GM19455 (cell line): ENCODE measurements around the gene RARG.

Experiments used
- ATAC-seq: cut with Tn5 transposase; IDR thresholded peaks from one replicate; pipeline ENCODE4 v1.9.1; 2021; ENCODE audit not compliant: unreplicated experiment

RARG gene

DNA sequence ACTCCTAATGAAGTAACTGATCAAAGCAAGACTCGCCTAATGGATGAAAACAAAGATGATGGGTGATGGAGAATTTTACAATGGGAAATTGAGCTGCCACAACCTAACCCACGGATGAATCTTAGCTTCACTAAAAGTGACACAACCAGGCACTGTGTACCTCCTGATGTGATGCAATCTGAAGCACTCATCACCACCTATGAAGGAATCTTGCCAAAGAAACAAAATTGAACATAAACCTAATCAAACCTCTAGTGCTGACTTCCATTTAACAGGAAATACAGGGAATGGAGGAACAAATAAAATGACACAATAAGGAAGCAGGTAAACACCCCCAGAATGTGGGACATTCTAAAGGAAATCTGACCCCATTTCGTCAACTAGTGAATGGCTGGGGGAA lies 13.3 kb upstream of the RARG start:
- ATAC-seq = no peak

DNA sequence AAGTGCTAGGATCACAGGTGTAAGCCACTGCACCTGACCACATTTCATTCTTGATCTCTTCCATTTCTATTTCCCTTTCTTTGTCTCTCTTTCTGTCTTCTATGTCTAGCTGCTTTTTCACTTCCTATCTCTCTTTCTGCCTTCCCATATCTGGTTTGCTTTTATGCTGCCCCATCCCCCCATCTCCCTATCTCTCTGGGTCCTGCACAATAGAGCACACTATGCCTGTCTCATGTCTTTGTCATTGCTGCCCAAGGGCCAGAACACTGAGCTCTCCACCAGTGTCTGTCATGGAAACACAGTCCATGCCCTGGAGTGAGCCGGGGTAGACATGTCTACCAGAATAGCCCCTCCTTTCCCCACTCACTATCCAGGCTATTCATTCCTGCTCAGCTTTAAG lies 12.3 kb upstream of the RARG start:
- no peak for ATAC-seq

DNA sequence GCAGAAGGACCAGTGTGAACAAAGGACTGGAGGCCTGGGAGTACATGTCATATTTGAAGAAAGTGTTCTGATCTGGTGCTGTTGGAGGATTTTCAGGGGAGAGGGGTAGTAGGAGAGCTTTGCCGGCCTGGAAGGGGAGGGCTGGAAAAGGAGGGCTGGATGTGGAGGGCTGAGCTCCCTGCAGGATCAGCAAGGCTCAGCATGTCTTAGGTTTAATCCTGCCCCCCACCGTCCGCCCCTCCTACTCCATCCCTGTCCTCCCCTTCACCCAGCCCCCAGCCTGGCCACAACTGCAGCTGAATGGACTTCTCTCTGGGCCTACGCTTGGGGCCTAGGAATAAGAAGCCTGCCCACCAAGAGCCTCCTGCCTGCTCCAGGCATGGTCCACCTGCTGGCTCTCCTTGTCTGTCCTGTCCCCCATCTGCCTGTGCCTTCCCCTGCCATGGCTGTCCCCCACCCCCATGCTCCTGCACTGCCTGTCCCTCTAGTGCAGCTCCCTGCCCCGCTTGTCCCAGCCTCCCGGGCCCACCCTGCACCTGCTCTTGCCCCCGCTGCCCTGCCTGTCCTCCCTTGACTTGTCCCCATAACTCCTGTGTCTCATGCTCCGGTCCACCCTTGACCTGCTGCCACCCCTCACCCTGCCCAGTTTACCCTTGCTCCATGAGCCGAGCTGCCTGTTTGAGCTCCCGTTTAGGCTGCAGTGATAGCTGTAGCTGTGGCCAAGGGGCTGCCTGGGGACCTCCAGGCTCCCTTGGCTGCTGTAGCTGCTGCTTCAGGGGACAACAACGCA lies 9.8 kb upstream of the RARG start:
- no peak for ATAC-seq

DNA sequence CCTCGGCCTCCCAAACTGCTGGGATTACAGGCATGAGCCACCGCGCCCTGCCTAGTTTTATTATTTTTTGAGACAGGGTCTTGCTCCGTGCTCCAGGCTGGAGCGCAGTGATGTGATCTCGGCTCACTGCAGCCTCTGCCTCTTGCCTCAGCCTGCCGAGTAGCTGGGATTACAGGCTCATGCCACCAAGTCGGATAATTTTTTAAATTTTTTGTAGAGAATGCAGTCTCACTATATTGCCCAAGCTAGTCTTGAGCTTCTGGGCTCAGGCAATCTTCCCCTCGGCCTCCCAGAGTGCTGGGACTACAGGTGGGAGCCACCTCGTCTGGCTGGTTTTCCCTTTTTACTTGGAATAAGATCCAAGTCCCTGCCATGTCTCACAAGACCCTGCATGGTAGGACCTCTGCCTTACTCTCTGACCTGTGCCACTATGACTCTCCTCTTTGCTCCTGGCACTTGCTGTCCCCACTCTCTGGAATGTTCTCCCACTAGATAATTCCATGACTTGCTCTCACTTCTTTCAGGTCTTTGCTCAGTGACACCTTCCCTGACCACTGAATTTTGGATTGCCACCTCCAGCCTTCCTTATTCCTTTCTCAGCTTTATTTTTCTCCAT lies 7.7 kb upstream of the RARG start:
- no peak for ATAC-seq

DNA sequence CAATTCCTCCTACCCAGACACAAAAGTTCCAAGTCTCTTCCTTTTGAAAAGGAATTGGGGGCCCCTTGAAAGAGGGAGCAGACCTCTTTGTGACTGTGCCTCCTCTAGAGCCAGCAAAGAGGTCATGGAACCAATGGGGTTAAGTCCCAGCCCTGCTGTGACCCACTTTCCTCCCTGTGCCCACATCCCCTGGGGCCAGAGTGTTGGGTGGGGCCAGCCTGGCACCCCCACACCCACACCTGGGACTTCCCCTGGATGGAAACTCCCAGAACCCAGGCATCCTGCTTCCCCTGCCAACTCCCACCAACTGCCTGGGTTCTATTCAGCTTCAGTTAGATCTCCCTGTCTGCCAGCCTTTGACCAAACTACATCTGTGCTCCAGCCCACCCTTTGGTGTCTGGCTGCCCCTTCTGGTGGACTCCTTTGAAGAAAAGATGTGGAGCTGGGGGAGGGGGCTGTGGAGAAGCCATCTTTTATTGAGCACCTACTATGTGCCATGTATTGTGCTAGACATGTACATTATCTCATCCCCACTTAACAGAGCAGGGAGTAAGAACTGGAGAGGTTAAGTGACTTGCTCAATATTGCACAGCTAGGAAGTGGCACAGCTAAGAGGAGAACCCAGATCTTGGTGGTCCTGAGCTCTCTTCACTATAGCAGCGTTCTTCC lies 4.6 kb upstream of the RARG start:
- ATAC-seq = no peak

DNA sequence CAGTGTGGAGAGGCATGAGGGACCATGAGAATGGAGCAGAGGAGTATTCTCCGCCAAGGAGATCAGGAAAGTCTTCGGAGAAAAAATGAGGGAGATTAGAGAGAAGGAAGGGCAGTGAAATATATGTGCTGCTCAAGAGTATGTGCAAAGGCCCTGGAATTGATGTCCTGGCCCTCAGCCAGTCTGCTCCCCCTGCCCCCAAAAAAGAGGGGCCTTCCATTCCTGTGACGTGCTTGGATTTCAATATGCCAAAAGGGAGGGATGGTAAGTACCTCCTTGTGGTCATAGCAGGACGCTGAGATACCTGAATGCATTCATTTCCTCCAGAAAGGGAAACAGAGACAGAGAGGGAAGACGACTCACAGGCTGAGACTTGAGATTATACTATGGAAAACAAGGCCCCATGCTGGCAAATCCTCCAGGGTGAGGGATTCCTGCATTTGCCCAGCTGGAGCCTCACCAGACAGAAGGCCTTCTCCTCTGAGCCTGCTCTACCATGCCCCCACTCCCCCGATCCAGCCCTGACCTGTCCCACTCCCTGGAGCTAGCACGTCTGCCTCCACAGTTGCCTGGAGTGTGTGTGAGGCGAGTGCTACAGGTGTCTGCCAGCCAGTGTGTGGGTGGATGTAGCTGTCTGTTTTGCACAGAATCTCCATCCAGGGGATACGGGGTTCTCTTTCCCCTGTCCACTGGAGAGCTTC lies 3.9 kb upstream of the RARG start:
- ATAC-seq = no peak

DNA sequence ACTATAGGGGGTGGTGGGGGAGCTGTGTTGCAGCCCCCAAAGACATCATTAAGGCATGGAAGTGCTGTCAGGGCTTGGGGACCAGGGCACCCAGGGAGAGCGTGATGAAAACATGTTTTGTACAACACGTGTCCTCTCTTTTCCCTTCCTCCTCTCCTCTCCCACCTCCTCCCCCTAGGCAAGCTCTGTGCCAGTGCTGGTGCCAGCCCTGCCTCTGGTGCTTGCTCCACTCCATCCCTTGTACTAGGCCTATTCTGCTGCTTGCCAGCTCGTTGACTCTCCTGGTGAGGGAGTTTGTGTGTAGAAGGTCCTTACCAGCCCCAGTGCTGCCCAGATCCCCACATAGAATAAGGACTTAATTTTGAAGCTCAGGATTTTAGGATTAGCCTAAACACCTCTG lies 3.2 kb upstream of the RARG start:
- no peak for ATAC-seq

DNA sequence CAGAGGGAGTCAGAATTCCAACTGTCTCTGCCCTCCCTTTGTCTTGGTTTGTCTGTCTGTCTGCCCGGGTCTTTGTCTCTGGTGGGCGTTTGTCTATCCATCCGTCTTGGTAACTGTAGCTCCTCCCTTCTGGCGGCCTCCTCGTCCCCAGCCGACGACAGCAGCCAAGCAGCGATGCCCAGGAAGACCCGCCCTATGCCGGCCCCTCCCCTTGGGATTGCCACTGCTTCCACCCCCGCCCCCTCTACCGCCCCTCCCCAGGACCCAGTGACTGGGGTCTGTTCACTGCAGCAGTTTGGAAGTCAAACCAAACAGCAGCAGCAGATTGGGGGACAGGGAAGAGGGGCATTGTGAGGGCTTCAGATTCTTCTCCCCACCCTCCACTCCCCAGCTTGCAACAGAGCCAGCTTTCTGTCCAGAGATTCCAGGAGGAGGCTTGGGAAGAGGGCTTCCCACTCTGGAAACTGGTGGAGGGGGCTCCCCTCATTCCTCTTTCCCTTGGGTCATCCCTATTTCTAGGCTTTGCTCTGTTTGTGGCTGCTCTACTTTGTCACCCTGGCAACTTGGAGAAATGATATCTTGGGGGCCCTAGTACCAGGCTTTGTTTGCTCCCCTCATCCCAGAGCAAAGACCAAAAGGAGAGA lies 2.4 kb upstream of the RARG start:
- no peak for ATAC-seq

DNA sequence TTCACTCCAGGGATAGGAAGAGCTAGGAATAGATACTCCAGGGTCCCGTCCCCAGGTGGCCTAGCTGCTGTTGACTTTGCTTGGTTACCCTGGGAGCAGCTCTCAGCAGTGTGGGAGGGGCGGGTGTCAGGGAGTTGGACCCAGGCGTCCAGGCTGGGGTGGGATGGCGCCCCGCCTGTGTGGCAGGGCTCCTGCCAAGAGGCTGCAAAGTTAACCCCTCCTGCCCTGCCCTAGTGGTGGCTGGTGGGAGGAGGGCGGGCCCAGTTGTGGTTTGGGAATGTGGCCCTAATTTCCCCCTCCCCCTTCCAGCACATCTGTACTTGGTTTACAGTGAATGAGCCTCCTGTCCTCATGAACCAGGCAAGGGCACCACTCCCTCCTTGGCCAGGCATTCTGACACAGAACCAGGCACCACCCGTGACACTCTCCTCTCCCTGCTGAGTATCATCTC lies 1.7 kb upstream of the RARG start:
- no peak for ATAC-seq

DNA sequence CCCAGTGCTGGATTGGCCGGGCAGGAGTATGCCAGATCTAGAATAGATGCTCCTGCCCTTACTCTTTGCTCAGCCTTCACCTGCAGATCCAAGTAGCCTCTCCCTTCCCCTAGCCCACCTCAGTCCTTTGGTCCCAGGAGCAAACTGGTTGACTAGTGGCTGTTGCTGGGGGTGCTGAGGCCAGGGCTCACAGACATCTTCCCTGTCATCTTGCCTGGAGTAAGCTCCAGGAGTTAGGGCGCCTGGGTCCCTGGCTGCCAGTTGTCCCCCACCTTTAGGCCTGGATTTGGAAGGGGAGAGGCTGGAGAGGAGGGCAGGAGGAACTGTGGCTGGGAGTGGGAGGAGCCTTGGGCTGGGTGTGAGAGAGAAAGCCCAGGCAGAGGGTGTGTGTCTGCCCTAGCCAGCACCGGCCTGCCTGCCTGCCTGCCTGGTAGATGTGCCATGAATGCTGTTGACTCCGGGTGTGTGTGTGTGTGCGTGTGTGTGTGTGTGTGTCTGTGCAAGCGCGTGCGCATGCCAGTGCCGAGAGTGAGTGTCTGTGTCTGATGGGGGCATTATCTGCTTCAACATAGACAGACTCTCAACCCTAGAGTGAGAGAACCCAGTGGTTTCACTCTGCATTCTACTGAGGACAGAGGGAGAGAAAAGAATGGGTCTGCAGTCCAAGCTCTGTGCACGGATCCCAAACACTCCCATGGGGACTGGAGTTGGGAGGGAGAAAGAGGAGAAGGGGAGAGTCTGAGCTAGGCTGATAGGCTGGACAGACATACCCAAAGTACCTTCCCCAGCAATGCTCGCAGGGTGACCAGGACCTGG lies 845 bp upstream of the RARG start:
- ATAC-seq = no peak

DNA sequence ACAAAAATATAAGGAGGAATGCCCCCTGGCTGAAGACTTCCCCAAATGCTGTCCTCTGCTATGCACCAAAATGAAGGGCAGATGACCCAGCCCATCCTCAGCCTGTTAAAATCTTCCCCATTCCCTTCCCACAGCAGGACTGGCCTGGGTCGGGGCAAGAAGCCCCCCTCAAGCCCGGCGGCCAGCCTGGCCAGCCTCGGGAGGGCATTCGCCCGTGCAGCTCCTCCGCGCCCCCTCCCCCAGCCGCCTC lies 413 bp downstream of the RARG start:
- no peak for ATAC-seq

DNA sequence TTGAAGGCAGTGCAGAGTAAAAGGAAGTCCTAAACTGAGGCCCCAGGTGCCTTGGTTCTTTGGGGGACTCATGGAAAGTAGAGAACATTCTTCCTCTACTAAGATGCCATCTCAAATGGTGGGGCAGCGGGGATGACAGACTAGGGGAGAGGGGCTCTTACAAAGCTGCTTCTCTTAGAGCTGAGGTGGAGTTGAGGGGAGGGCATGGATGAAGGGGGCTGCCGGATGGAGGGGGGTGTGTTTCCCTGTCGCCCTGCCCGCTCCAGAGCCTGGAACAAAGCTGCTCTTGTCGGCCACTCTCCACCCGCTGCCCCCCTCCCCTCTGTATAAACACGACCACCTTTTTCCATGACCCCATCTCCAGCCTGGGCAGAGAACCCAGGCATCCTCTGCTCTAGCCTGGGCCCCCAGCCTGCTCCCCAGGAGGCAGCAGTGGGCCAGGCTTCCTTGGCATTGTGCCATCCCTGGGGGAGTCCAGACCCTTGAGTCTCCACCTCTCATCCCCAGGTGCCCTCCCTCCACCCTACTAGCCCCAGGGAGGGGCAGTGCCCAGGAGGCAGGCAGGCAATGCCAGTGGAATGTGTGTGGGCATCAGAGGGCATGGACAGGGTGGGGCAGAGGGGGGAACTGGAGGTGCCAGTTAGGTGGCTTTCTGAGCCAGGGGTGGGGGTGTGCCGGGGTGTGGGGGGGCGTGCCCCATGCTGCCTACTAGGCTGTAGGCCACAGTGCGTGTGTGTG lies 1.7 kb downstream of the RARG start:
- no peak for ATAC-seq

DNA sequence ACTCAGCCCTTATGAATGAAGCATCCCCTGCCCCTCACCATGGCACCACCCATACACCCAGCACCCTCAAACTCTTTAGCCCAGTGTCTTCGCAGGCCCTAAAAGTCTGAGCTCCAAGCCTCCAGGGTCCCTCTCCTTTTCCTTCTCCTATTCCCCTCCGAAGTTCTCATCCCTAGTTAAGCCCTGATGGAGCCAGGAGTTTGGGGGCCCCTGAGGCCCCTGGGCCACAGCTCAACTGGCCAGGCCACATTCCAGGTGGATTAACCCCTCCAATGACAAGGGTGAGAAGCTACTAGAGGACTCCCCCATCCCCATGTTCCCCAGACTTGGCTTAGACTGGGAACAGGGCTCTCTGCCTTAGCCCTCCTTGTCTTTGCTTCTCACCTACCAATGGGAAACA lies 2.6 kb downstream of the RARG start:
- ATAC-seq = no peak

DNA sequence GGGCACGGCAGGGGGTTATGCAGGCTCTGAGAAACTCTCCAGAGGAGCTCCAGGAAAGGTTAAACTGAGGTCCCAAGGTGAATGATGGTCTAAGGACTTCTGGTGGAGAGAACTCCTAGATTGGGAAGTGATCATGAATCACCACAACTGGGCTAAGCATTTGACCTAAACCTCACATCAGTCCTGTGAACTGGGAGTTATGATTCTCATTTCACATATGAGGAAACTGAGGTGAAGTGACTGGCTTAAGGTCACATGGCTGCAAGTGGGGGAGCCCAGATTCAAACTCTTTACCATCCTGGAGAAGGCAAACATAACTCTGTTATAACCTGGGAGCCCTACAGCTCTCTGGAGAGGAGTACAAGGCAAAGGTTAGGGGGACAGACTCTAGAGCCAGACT lies 4.2 kb downstream of the RARG start:
- no peak for ATAC-seq

DNA sequence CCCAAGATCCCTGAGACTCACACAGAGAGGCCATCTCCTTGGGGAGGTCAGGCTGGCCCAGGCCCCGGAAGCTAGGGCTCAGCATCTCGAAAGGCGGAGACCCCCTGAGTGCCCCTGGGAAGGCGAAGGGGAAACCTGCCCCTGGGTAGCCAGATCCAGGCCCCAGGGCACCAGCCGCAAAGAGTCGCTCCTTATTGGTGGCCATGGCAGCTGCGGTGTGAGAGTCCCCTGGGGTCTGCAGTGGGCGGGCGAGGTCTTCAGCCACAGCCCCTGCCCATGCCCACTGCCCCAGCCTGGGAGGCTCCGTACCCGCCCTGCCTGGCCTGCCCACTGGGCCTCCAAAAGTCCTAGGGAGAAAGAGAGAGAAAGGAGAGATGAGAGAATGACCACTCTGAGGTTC lies 4.7 kb downstream of the RARG start:
- no peak for ATAC-seq

DNA sequence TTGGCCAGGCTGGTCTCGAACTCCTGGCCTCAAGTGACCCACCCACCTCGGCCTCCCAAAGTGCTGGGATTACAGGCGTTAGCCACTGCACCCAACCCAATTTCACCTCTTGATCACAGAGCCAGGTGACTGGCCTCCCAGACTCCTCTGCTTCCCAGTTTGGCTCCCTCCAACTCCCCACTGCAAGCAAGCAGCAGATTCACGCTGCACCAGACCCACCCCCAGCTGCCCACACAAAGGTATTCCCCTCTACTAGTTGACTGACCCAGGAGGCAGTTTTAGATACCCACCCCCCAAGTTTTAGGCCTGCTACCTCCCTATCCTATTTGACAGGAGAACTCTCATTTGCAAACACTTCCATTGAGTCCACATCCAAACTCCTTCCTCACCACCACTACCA lies 5.2 kb downstream of the RARG start:
- ATAC-seq = no peak

DNA sequence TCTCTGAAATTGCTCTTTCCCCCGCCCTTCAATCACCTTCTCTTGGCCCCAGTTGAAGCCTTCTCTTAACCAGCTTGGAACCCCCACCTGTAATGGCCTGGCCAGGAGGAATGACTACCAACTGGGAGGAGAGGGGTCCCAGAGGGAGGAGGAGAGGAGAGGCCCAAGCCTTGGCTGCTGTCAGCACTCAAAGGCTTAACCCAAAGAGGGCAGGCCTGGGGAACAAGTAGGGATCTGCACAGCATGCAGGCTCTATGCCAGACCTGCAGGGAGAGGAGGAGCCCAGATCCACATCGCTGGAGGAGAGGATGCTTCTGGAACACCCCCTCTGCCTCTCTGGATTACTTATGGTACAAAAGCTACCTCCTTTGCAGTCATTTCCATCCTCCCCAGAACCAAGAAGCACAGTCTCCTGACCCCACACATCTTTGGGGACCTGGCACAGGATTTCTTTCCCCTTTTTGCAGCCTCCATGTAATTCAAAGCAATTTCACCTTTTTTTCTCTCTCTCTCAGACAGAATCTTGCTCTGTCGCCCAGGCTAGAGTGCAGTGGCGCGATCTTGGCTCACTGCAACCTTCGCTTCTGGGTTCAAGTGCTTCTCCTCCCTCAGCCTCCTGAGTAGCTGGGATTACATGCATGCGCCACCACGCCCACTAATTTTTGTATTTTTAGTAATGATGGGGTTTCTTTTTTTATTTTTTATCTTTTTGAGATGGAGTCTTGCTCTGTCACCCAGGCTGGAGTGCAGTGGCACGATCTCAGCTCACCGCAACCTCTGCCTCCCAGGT lies 6.2 kb downstream of the RARG start:
- ATAC-seq = no peak

DNA sequence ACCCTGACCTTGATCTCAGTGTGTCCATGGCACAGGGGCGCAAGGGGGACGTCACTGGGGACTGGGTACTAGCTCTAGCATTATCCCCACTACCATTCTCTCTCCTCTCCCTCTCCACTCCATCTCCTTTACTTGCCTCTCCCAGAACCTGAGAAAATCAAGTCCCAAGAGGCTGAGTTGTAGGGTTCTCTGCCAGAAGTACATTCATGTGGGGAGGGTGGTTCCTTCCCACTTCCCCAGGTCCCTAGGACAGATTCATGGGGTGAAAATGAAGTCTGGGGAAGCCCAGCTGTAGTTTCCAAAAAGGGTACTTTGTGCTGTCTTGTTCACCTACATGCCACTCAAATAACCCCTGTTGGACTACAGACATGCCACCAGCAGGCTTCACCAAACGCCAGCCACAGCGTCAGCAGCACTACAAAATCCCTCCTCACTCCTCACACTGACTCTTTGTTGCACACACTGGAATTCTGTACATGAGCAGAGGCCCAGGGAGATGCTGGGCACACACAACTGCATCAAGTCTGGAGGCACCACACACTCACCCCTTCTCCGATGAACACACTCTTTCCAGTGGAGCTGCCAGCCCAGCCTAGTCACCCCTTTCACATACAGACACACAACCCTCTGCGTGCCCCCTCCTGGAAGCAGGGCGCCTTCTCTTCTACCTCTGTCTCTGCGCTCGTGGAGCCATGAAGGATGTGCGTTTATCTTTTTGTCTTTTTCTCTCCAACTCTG lies 6.9 kb downstream of the RARG start:
- ATAC-seq = no peak
